ENCODE measurements around the gene MYNN.

DNA sequence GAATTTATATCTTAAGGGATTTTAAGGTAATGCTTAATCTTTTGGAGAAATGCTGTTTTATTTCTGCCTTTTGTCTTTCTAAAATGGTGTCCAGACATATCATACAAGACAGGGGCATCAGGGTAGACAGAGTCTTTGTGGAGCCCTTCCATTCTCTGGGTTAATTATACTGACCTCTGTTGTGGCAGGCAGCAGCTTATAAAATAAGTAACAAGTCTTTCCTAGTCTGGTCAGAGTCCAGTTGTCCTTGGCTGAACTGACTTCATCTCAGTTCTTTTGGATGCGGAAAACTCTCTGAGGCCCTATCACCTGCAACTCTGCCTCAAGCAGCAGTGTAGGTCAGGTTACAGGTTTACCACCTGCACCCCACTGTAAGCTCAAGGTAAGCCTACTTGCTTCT is 19.2 kb downstream of the MYNN start:
- TF ChIP-seq EZH2 (IDR thresholded peaks at IDR 0.05) (no peak), EZH2phosphoT487 (IDR thresholded peaks at IDR 0.05) (no peak)
- TF ChIP-seq, protein P1, sequence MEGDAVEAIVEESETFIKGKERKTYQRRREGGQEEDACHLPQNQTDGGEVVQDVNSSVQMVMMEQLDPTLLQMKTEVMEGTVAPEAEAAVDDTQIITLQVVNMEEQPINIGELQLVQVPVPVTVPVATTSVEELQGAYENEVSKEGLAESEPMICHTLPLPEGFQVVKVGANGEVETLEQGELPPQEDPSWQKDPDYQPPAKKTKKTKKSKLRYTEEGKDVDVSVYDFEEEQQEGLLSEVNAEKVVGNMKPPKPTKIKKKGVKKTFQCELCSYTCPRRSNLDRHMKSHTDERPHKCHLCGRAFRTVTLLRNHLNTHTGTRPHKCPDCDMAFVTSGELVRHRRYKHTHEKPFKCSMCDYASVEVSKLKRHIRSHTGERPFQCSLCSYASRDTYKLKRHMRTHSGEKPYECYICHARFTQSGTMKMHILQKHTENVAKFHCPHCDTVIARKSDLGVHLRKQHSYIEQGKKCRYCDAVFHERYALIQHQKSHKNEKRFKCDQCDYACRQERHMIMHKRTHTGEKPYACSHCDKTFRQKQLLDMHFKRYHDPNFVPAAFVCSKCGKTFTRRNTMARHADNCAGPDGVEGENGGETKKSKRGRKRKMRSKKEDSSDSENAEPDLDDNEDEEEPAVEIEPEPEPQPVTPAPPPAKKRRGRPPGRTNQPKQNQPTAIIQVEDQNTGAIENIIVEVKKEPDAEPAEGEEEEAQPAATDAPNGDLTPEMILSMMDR (IDR thresholded peaks at IDR 0.05), result no peak

All from neural progenitor cell (in vitro differentiated cells).